ENCODE measurements around the gene NFIC. TPM values are rescaled to one million over a fixed set of nuclear protein-coding genes. Genes with fewer than 3 reads are reported as not detected.
A peak's percentile ranks its signal among the peaks of the same experiment; 100 is the strongest.

The NFIC gene
- polyA plus RNA-seq, 2 of the 4 experiments (the other 2 are of a cell fraction) = 2.6 to 34.9 TPM

GRCh38 chr19:3458229-3459088 is 92.1 kb downstream of the NFIC start:
- H3K4me2 ChIP-seq = peak overlapping the region; percentile 82
- H3K9me3 ChIP-seq = no peaks in the 10 kb centered on the region
- peak in 1 of 2 experiments; percentile 86 for DNase-seq (ENCODE audit: low read depth in 1 of 2, low spot score in 1 of 2)
- FAIRE-seq = no peak
- ATAC-seq = peak; percentile 45 to 63; a peak in 5 of 6 replicates
- POLR2A ChIA-PET = interaction anchor here (0.5 kb wide), 1 partner anchor 26 kb away, joined by 4 read pairs; no protein-coding TSS in a partner anchor
- CTCF ChIA-PET = interaction anchor here (0.9 to 3.1 kb wide), 3 partner anchors 12 to 18 kb away, joined by 4 to 18 read pairs (median 4); no protein-coding TSS in a partner anchor
- TF ChIP-seq TP53 (CRISPR knock-in tag; IDR thresholded peaks at IDR 0.05) = no peak
- no peak for TF ChIP-seq REST (IDR thresholded peaks at IDR 0.05)
- 0 out of 2 replicates have a peak, but pooled peaks have one; percentile 29 for TF ChIP-seq RCOR1 (IDR thresholded peaks at IDR 0.05; ENCODE audit: low read depth, low read length)
- TF ChIP-seq JUN (IDR thresholded peaks at IDR 0.05) = 0 out of 5 replicates have a peak, but pooled peaks of 1 of the 2 experiments have one; percentile 6
- TF ChIP-seq PBX3 (IDR thresholded peaks at IDR 0.05) = no peak
- TF ChIP-seq FOSB (CRISPR knock-in tag; IDR thresholded peaks at IDR 0.05) = no peak
- TF ChIP-seq POLR2AphosphoS2 (conservative IDR thresholded peaks at IDR 0.05; ENCODE audit: low read length) = no peak
- no peak for TF ChIP-seq MYC (IDR thresholded peaks at IDR 0.05; ENCODE audit: borderline replicate concordance, low read length)
- TF ChIP-seq NFE2L2 (conservative IDR thresholded peaks at IDR 0.05; ENCODE audit: low read length) = no peak
- TF ChIP-seq MAX (IDR thresholded peaks at IDR 0.05) = peak; percentile 12; the same call in 1 of the 2 replicates
- TF ChIP-seq KDM1A (IDR thresholded peaks at IDR 0.05; ENCODE audit: low read depth) = 0 out of 2 replicates have a peak, but pooled peaks have one; percentile 30
- no peak for TF ChIP-seq USF2 (IDR thresholded peaks at IDR 0.05)
- peak; percentile 86 for TF ChIP-seq ZFP36 (IDR thresholded peaks at IDR 0.05; ENCODE audit: borderline replicate concordance, partially characterized antibody)
- TF ChIP-seq POLR2A (IDR thresholded peaks at IDR 0.05; ENCODE audit: low read length) = no peak
- H3K27ac ChIP-seq = peak overlapping the region; percentile 91 to 95
- H3K4me3 ChIP-seq = no peak overlapping the region
- H3K4me1 ChIP-seq = peaks cover 50% of the 10 kb centered on the region
- WGBS (ENCODE audit: missing lambda C conversion rate) = 64% methylated on average over 11 of the region's 19 CpGs

GRCh38 chr19:3459089-3459881 is 92.9 kb downstream of the NFIC start:
- TF ChIP-seq FOXS1 (CRISPR knock-in tag; IDR thresholded peaks at IDR 0.05) (0 out of 2 replicates have a peak, but pooled peaks have one; percentile 15), MAFK (IDR thresholded peaks at IDR 0.05; ENCODE audit: partially characterized antibody) (peak; percentile 97), HOXB13 (CRISPR knock-in tag; IDR thresholded peaks at IDR 0.05; ENCODE audit: low read depth) (no peak), MAX (IDR thresholded peaks at IDR 0.05) (peak; percentile 36; the same call in 1 of the 2 replicates), USF2 (IDR thresholded peaks at IDR 0.05) (no peak), HOXB5 (CRISPR knock-in tag; IDR thresholded peaks at IDR 0.05) (0 out of 2 replicates have a peak, but pooled peaks have one; percentile 24), GATA3 (IDR thresholded peaks at IDR 0.05; ENCODE audit: borderline replicate concordance) (peak; percentile 32; the same call in 1 of the 2 replicates), EHF (CRISPR knock-in tag; IDR thresholded peaks at IDR 0.05) (no peak)
- no peaks in the 10 kb centered on the region for H3K9me3 ChIP-seq
- ChIA-PET POLR2A (interaction anchor here (0.5 kb wide), 1 partner anchor 26 kb away, joined by 4 read pairs; no protein-coding TSS in a partner anchor), CTCF (interaction anchor here (0.9 to 3.1 kb wide), 3 partner anchors 11 to 19 kb away, joined by 4 to 18 read pairs (median 15); no protein-coding TSS in a partner anchor)
- H3K4me2 ChIP-seq = peak overlapping the region; percentile 82
- 33% methylated on average over 14 of the region's 26 CpGs for WGBS (ENCODE audit: missing lambda C conversion rate)
- DNase-seq (ENCODE audit: low read depth in 1 of 2, low spot score in 1 of 2) (peak; percentile 78 to 93), ATAC-seq (peak; percentile 49 to 66), FAIRE-seq (no peak)
- H3K4me3 ChIP-seq = no peak overlapping the region
- peak overlapping the region; percentile 91 to 95 for H3K27ac ChIP-seq
- H3K4me1 ChIP-seq = peaks cover 55% of the 10 kb centered on the region

Data from A549 (cell line).